ENCODE results near the gene ALKBH5.

The ALKBH5 gene

DNA sequence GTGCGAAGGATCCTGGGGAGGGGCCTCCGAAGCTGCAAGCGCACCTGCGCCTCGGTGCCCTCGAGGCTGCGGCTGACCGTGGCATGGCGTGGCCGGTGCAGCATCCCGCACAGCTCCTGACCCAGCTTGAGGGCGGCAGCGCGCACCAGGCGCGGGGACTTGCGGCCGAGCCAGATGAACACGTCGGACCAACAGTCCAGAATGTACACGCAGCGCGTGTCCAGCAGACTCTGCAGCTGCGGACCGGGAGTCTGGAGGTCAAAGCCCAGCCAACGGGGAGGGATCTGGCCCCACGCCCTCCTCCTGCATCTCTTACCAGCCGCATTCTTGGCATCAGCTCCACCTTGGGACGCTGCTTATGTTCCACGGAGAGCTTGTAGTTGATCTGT is 64.0 kb downstream of the ALKBH5 start:
- Histone ChIP-seq H3K4me1 (ENCODE audit: control insufficient read depth, insufficient read depth, low read length) (peaks cover 8% of the 10 kb centered on the region; the same call in 1 of the 2 replicates), H3K9ac (ENCODE audit: low read depth, low read length) (no peak overlapping the region), H3K9me3 (ENCODE audit: control insufficient read depth, insufficient read depth, low read length) (no peaks in the 10 kb centered on the region), H3K4me3 (ENCODE audit: low read depth, low read length) (no peak overlapping the region), H3K36me3 (ENCODE audit: control insufficient read depth, insufficient read depth, low read length) (peaks cover 79% of the 10 kb centered on the region), H3K27ac (ENCODE audit: low read depth, low read length) (no peak overlapping the region), H3K27me3 (ENCODE audit: control insufficient read depth, insufficient read depth, low read length) (no peaks in the 10 kb centered on the region)

GRCh38 chr17:18248300-18248731 is 64.7 kb downstream of the ALKBH5 start:
- no peak overlapping the region for H3K9ac ChIP-seq (ENCODE audit: low read depth, low read length)
- H3K27ac ChIP-seq (ENCODE audit: low read depth, low read length): no peak overlapping the region
- H3K27me3 ChIP-seq (ENCODE audit: control insufficient read depth, insufficient read depth, low read length): no peaks in the 10 kb centered on the region
- no peak overlapping the region for H3K4me3 ChIP-seq (ENCODE audit: low read depth, low read length)
- H3K9me3 ChIP-seq (ENCODE audit: control insufficient read depth, insufficient read depth, low read length): no peaks in the 10 kb centered on the region
- H3K4me1 ChIP-seq (ENCODE audit: control insufficient read depth, insufficient read depth, low read length): peaks cover 8% of the 10 kb centered on the region; the same call in 1 of the 2 replicates
- H3K36me3 ChIP-seq (ENCODE audit: control insufficient read depth, insufficient read depth, low read length): peaks cover 81% of the 10 kb centered on the region

DNA sequence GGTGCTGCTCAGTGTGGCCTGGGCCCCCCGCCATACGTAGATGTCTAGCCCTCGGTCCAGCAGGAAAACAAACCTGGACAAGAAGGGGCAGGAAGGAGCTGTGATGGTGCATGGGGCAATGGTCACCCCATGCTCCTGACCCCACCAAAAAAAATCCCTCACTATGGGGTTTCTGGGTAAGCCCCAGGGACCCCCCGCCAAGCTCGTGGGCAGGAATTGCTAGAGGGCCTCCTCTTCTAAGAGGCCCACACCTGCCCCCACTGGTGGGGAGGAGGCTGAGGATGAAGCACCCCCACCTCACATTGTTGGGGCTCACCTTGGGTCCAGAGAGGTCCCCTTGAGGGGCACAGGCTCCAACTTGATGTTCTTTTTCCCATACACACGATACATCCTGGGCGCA is 65.2 kb downstream of the ALKBH5 start:
- H3K4me1 ChIP-seq (ENCODE audit: control insufficient read depth, insufficient read depth, low read length): peaks cover 8% of the 10 kb centered on the region; the same call in 1 of the 2 replicates
- H3K4me3 ChIP-seq (ENCODE audit: low read depth, low read length): no peak overlapping the region
- H3K9ac ChIP-seq (ENCODE audit: low read depth, low read length): no peak overlapping the region
- peaks cover 81% of the 10 kb centered on the region for H3K36me3 ChIP-seq (ENCODE audit: control insufficient read depth, insufficient read depth, low read length)
- H3K9me3 ChIP-seq (ENCODE audit: control insufficient read depth, insufficient read depth, low read length): no peaks in the 10 kb centered on the region
- H3K27ac ChIP-seq (ENCODE audit: low read depth, low read length): no peak overlapping the region
- no peaks in the 10 kb centered on the region for H3K27me3 ChIP-seq (ENCODE audit: control insufficient read depth, insufficient read depth, low read length)

DNA sequence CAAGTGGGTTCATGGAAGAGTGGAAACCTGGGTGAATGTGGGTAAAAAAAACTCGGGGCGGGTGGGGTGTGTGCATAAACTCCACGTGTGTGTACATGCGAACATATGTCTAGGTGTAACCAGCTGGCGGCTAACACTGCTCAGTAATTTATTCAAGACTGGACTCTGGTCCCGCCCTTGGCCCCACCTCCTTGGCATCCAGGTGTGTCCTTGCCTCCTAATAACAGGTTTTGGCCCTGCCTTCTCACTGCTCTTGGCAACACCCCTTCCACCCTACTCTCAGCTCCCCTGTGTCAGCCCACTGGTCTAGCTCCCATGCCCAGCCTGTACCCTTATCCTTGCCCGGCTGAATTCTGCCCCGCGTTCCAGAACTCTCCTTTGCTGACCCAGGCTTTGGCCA is 66.6 kb downstream of the ALKBH5 start:
- Histone ChIP-seq H3K4me3 (ENCODE audit: low read depth, low read length) (no peak overlapping the region), H3K27me3 (ENCODE audit: control insufficient read depth, insufficient read depth, low read length) (no peaks in the 10 kb centered on the region), H3K27ac (ENCODE audit: low read depth, low read length) (no peak overlapping the region), H3K9ac (ENCODE audit: low read depth, low read length) (no peak overlapping the region), H3K9me3 (ENCODE audit: control insufficient read depth, insufficient read depth, low read length) (no peaks in the 10 kb centered on the region), H3K36me3 (ENCODE audit: control insufficient read depth, insufficient read depth, low read length) (peaks cover 86% of the 10 kb centered on the region), H3K4me1 (ENCODE audit: control insufficient read depth, insufficient read depth, low read length) (peaks cover 8% of the 10 kb centered on the region; the same call in 1 of the 2 replicates)

- Histone ChIP-seq H3K27ac (ENCODE audit: low read depth, low read length) (no peak overlapping the region), H3K4me1 (ENCODE audit: control insufficient read depth, insufficient read depth, low read length) (peaks cover 8% of the 10 kb centered on the region; the same call in 1 of the 2 replicates), H3K9me3 (ENCODE audit: control insufficient read depth, insufficient read depth, low read length) (no peaks in the 10 kb centered on the region), H3K9ac (ENCODE audit: low read depth, low read length) (no peak overlapping the region), H3K36me3 (ENCODE audit: control insufficient read depth, insufficient read depth, low read length) (peaks cover 86% of the 10 kb centered on the region), H3K27me3 (ENCODE audit: control insufficient read depth, insufficient read depth, low read length) (no peaks in the 10 kb centered on the region), H3K4me3 (ENCODE audit: low read depth, low read length) (no peak overlapping the region)
Measured at GRCh38 chr17:18250708-18251107, 67.1 kb downstream of the ALKBH5 start.

DNA sequence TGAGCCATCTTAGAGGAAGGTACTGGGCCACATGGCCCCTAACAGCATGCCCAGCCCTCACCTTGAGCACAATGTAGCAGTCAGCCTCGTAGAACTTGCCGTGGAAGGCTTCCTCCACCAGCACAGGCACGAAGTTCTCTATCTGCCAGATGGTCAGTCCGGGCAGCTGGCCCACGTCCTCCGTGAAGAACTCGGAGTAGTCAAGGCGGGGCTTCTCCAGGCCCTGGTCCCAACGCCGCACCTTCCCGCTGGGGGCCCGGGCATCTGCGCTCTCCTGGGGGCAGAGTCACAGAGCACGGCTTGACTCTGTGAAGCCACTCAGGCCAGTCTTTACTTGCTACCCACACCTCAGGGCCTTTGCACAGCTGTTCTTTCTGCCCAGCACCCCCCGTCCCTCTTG is 67.6 kb downstream of the ALKBH5 start:
- peaks cover 6% of the 10 kb centered on the region; the same call in 1 of the 2 replicates for H3K4me1 ChIP-seq (ENCODE audit: control insufficient read depth, insufficient read depth, low read length)
- H3K36me3 ChIP-seq (ENCODE audit: control insufficient read depth, insufficient read depth, low read length): peaks cover 86% of the 10 kb centered on the region
- no peak overlapping the region for H3K4me3 ChIP-seq (ENCODE audit: low read depth, low read length)
- no peak overlapping the region for H3K27ac ChIP-seq (ENCODE audit: low read depth, low read length)
- H3K9ac ChIP-seq (ENCODE audit: low read depth, low read length): no peak overlapping the region
- no peaks in the 10 kb centered on the region for H3K27me3 ChIP-seq (ENCODE audit: control insufficient read depth, insufficient read depth, low read length)
- H3K9me3 ChIP-seq (ENCODE audit: control insufficient read depth, insufficient read depth, low read length): no peaks in the 10 kb centered on the region

DNA sequence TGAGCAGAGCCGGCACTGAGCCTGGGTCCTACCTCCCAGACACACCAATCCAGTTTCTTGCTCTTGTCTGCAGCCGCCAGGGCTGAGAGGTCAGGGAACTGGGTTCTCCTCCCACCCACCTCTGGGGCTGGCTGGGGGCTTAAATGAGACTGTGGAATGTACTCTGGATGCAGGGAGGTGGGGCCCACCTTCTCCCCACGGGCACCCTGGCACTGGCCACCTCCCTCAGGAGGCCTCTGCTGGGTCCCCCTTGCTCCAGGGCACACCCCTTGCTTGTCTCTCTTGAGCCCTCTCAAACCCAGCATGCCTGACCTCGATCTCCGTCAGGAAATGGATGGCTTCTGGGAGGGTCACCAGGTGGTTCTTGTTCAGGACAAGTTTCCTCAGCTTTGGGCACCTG is 68.5 kb downstream of the ALKBH5 start:
- Histone ChIP-seq H3K4me1 (ENCODE audit: control insufficient read depth, insufficient read depth, low read length) (peaks cover 4% of the 10 kb centered on the region; the same call in 1 of the 2 replicates), H3K4me3 (ENCODE audit: low read depth, low read length) (no peak overlapping the region), H3K27me3 (ENCODE audit: control insufficient read depth, insufficient read depth, low read length) (no peaks in the 10 kb centered on the region), H3K9ac (ENCODE audit: low read depth, low read length) (no peak overlapping the region), H3K9me3 (ENCODE audit: control insufficient read depth, insufficient read depth, low read length) (no peaks in the 10 kb centered on the region), H3K27ac (ENCODE audit: low read depth, low read length) (no peak overlapping the region), H3K36me3 (ENCODE audit: control insufficient read depth, insufficient read depth, low read length) (peaks cover 89% of the 10 kb centered on the region)

- Histone ChIP-seq H3K27ac (ENCODE audit: low read depth, low read length) (no peak overlapping the region), H3K9me3 (ENCODE audit: control insufficient read depth, insufficient read depth, low read length) (no peaks in the 10 kb centered on the region), H3K36me3 (ENCODE audit: control insufficient read depth, insufficient read depth, low read length) (peaks cover 80% of the 10 kb centered on the region), H3K4me1 (ENCODE audit: control insufficient read depth, insufficient read depth, low read length) (peaks cover 7% of the 10 kb centered on the region; the same call in 1 of the 2 replicates), H3K9ac (ENCODE audit: low read depth, low read length) (no peak overlapping the region), H3K27me3 (ENCODE audit: control insufficient read depth, insufficient read depth, low read length) (no peaks in the 10 kb centered on the region), H3K4me3 (ENCODE audit: low read depth, low read length) (no peak overlapping the region)
Measured at GRCh38 chr17:18253187-18253884, 69.7 kb downstream of the ALKBH5 start.

DNA sequence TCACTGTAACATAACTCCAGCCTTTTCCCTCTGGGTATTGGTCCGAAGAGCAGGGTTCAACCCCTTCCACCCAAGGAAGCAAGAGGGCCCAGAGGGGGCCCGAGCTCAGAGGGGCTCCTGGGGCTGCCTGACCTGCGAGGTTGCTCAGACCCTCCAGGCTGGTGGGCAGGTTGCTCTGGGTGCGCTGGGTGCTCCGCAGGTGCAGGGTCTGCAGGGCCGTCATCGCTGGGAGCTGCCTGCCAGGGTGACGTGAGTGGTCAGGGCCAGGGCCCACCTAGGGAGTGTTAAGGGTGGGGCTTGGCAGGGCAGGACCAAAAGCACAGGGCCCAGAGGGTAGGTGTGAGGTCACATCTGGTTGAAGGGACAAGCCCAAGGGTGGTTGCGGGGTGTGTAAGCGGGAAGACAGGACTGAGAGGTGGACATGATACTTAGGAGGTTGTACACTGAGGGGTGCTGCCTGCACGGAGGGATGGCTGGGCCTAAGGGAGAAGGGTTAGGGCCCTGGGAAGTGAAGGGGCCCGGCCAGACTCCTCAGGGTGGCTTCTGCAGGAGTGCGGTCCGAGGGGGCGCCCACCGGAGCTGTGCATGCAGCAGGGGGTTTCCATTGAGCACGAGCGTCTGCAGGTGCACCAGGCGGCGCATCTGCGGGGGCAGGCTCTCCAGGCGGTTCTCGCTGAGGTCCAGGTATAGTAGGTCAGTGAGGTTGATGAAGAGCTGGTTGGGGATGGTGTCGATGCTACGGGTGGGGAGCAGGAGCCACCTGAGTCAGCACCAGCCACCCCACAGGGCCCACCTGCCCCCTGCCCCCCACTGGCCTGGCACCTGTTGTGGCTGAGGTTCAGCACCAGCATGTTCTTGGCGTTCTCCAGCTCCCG is 70.6 kb downstream of the ALKBH5 start:
- peaks cover 7% of the 10 kb centered on the region; the same call in 1 of the 2 replicates for H3K4me1 ChIP-seq (ENCODE audit: control insufficient read depth, insufficient read depth, low read length)
- H3K27ac ChIP-seq (ENCODE audit: low read depth, low read length): no peak overlapping the region
- peaks cover 72% of the 10 kb centered on the region for H3K36me3 ChIP-seq (ENCODE audit: control insufficient read depth, insufficient read depth, low read length)
- H3K9ac ChIP-seq (ENCODE audit: low read depth, low read length): no peak overlapping the region
- H3K27me3 ChIP-seq (ENCODE audit: control insufficient read depth, insufficient read depth, low read length): no peaks in the 10 kb centered on the region
- H3K9me3 ChIP-seq (ENCODE audit: control insufficient read depth, insufficient read depth, low read length): no peaks in the 10 kb centered on the region
- no peak overlapping the region for H3K4me3 ChIP-seq (ENCODE audit: low read depth, low read length)

DNA sequence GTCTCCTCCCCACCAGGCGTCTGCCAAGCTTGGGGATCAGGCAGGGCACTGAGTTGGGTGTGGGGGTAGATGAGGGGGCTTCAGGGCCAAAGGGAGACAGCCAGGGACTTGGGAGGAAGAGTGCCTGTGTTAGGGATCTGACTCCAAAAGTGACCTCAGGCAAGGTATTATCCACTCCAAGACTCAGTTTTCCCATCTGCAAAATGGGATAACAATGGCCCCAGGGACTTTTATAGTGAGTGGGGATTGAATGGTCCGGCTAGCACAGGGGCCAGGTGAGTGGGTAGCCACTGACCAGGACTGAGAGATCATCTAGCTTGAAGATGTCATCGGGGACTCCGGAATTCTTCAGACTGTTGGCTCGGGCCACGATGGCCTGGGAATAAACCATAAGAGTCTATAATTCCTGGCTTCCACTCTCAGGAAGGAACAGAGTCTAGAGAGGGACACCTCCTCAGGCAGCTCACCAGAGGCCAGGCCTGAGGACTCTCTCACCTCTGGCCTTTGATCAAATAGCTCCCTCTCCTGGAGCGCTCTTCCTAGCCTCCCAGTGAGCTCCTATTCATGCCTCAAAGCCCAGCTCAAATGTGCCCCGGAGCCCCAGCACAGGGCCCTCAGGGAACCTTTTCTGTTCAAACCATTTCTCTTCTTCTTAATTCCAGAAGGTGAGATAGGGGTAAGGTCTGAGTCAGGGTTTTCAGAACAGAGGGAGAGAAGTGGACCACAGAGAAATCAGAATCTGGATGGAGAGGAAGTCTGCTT is 71.4 kb downstream of the ALKBH5 start:
- H3K27ac ChIP-seq (ENCODE audit: low read depth, low read length): peak overlapping the region; percentile 22
- no peaks in the 10 kb centered on the region for H3K27me3 ChIP-seq (ENCODE audit: control insufficient read depth, insufficient read depth, low read length)
- H3K36me3 ChIP-seq (ENCODE audit: control insufficient read depth, insufficient read depth, low read length): peaks cover 67% of the 10 kb centered on the region
- no peak overlapping the region for H3K4me3 ChIP-seq (ENCODE audit: low read depth, low read length)
- H3K9me3 ChIP-seq (ENCODE audit: control insufficient read depth, insufficient read depth, low read length): no peaks in the 10 kb centered on the region
- H3K4me1 ChIP-seq (ENCODE audit: control insufficient read depth, insufficient read depth, low read length): peaks cover 7% of the 10 kb centered on the region; the same call in 1 of the 2 replicates
- no peak overlapping the region for H3K9ac ChIP-seq (ENCODE audit: low read depth, low read length)

All from HUES48 (cell line).